Mesodermal cell (in vitro differentiated cells): ENCODE data around the gene SUMO3.

ENCODE experiments used
- H3K27ac ChIP-seq: 2 replicates; pipeline ENCODE4 v1.7.0; 2013; ENCODE audit warnings: mild to moderate bottlenecking, low read depth, low read length, moderate library complexity; ENCODE audit not compliant: severe bottlenecking
- H3K36me3 ChIP-seq: 2 replicates; pipeline ENCODE4 v1.7.1; 2013; ENCODE audit warnings: mild to moderate bottlenecking, low read length, moderate library complexity; ENCODE audit not compliant: control insufficient read depth, insufficient read depth
- H3K4me1 ChIP-seq: one replicate; pipeline ENCODE4 v1.7.1; 2013; ENCODE audit warnings: mild to moderate bottlenecking, low read length; ENCODE audit not compliant: insufficient read depth, control insufficient read depth, poor library complexity, severe bottlenecking
- H3K4me3 ChIP-seq: 2 replicates; pipeline ENCODE4 v1.7.0; 2013; ENCODE audit warnings: low read length, control low read depth, mild to moderate bottlenecking; ENCODE audit not compliant: insufficient read depth, poor library complexity, severe bottlenecking; ENCODE audit errors: extremely low read depth
- H3K9me3 ChIP-seq: 2 replicates; pipeline ENCODE4 v1.7.1; 2013; ENCODE audit warnings: mild to moderate bottlenecking, low read length, moderate library complexity; ENCODE audit not compliant: control insufficient read depth
- WGBS, 2 experiments: methylation state at CpG; one replicate each; pipeline ENCODE4 v1.1.5; 2013; ENCODE audit warnings: missing lambda C conversion rate in 2 of 2; ENCODE audit not compliant: insufficient coverage in 2 of 2; 5-methylcytosine and 5-hydroxymethylcytosine counted together

SUMO3 gene

DNA sequence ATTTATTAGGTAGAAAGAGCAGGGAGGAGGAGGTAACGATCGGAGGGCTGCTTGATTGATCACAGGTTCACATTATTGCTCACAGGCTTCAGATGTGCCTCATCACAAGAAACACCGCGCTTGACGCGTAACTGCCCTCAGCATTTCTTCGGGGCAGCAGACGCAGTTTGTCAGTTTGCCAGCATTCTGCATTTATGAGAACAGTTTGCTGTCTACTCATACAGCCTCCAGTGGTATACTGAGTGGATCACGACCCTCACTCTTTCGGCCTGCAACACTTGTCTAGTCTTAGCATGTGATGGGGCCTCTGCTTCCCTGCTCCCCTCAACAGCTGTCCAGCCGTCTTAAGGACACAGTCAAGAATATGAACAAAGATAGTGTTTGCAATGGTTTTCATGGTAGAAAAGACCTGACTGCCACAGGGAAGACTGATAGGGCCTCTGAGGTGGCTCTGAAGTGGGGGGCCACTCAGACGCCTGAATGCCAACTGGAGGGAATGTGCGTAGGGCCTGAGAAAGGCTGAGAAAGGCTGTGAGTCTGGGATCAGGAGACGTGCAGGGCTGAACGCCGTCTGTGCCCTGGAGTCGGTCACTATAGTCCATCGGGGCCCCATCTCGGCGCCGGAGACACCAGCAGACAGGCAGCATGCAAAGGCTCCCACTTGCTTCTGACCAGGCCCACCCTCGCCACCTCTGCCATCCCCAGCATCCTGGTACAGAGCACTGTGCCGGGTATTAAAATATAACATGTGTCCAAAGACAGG is 61.3 kb downstream of the SUMO3 start:
- no peaks in the 10 kb centered on the region for H3K36me3 ChIP-seq
- 92 to 96% methylated on average over 20 to 23 of the region's 23 CpGs for WGBS, 2 experiments
- H3K9me3 ChIP-seq, result no peaks in the 10 kb centered on the region
- H3K4me1 ChIP-seq, result no peaks in the 10 kb centered on the region
- H3K27ac ChIP-seq, result no peak overlapping the region
- no peak overlapping the region for H3K4me3 ChIP-seq
